T-helper 17 cell (primary cell): ENCODE measurements around the gene PMEPA1. TPM values are rescaled to one million over a fixed set of nuclear protein-coding genes. Genes with fewer than 3 reads are reported as not detected.
A peak's percentile ranks its signal among the peaks of the same experiment; 100 is the strongest.

Experiments used
- ATAC-seq: fragments of 150-1000 bp; cut with Tn5 transposase; 2 replicates; pipeline ENCODE4 v1.10.0; 2021; ENCODE audit warnings: mild to moderate bottlenecking, moderate library complexity
- DNase-seq, 3 donors: peaks; one replicate each; pipeline versions ENCODE4 v3.0.0 to v3.0.0-alpha.2; 2020 to 2021
- H3K9me3 ChIP-seq: one replicate; pipeline ENCODE4 v1.7.0; 2013; ENCODE audit warnings: low read length, mild to moderate bottlenecking; ENCODE audit not compliant: control insufficient read depth, poor library complexity, severe bottlenecking
- H3K27ac Mint-ChIP-seq: one replicate; pipeline ENCODE4 v1.8.0; 2022; ENCODE audit warnings: mild to moderate bottlenecking, moderate library complexity, mixed read lengths
- H3K27me3 Mint-ChIP-seq: one replicate; pipeline ENCODE4 v1.8.0; 2022; ENCODE audit warnings: mixed read lengths
- H3K36me3 Mint-ChIP-seq: one replicate; pipeline ENCODE4 v1.8.0; 2022; ENCODE audit warnings: low read depth, mixed read lengths
- H3K4me1 Mint-ChIP-seq: one replicate; pipeline ENCODE4 v1.8.0; 2022; ENCODE audit warnings: mild to moderate bottlenecking, mixed read lengths
- H3K4me3 Mint-ChIP-seq: one replicate; pipeline ENCODE4 v1.8.0; 2022; ENCODE audit warnings: mild to moderate bottlenecking, moderate library complexity, mixed read lengths
- total RNA-seq, 4 donors: library from RNA in 2 of 4; stranded (reverse) in 2 of 4; gene quantifications; one replicate each; pipeline ENCODE4 v1.2.3 and lab custom pipeline; 2022 to 2026

The PMEPA1 gene
- total RNA-seq, 2 donors from 2014 or later: 4.5 to 5.8 TPM

DNA sequence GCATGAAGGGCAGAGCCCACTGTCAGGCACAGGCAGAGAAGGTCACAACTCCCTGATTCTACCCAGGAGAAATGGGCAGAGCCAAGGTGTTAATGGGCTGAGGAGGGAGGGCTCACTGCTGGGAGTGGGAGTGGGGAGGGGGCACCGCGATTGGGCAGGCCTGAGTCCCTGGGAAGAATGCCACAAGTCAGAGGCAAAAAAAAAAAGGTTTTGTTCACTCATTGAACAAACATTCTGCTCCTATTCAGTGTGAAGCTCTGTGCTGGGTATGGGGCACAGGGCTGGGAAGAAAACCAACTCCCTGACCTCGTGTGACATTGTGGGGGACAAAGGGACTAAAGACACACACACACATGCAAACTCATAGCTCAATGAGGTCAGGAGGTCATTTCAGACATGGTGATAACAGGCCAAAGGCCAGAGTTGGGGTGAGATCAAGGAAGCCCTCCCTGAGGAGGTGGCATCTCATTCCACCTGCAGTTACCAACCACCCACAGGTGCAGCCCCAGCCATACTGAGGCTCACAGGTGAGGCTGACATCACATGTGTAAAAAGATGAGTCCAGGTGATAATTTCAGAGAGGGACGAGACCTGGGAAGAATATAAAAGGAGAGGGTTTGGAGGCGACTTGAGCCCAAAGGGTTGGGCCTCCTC, 3.2 kb upstream of the PMEPA1 start:
- no peaks in the 10 kb centered on the region for H3K9me3 ChIP-seq
- Mint-ChIP-seq H3K4me3 (no peak overlapping the region), H3K36me3 (no peaks in the 10 kb centered on the region), H3K4me1 (peaks cover 16% of the 10 kb centered on the region), H3K27me3 (peaks cover 13% of the 10 kb centered on the region), H3K27ac (no peak overlapping the region)
- no peak for ATAC-seq
- DNase-seq: no peak

DNA sequence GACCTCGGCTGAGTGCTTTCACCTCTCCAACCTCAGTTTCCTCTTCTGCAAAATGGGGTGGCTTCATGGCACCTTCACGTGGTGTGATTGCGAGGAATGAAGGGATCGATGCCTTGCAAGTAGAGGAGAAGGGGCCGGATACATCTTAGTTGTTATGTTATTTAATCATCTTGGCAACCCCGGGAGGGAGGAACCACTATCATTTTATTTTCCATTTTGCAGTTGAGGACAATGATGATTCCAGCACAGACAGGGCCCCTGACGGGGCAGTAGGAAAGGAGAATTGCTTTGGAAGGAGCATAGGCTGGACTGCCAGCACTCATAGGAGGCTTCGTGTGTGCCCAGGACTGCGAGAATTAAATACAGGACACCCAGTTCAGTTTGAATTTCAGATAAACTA, 2.5 kb upstream of the PMEPA1 start:
- no peaks in the 10 kb centered on the region for H3K9me3 ChIP-seq
- no peaks in the 10 kb centered on the region for H3K36me3 Mint-ChIP-seq
- no peak for DNase-seq
- H3K4me3 Mint-ChIP-seq: no peak overlapping the region
- peaks cover 18% of the 10 kb centered on the region for H3K4me1 Mint-ChIP-seq
- no peak overlapping the region for H3K27ac Mint-ChIP-seq
- peaks cover 13% of the 10 kb centered on the region for H3K27me3 Mint-ChIP-seq
- no peak for ATAC-seq

DNA sequence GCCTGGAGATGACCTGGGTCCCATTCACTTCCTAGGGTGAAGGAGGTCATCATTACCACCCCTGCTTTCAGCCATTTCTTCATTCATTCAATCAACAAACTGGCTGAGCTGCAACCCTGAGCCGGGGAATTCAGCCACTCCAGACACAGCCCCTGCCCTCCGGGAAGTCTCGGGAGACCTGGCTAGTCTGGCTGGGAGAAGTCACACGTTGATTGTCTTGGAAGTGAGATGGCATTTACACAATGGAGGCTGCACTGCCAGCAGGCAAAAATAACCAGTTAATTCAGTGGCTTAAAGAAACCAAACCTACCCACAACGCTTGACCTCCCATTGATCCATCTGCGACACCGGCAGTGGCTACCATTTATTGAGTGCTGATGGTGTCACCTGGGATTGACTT, 2.0 kb upstream of the PMEPA1 start:
- H3K4me3 Mint-ChIP-seq: no peak overlapping the region
- DNase-seq (no peak), ATAC-seq (no peak)
- H3K9me3 ChIP-seq: no peaks in the 10 kb centered on the region
- no peaks in the 10 kb centered on the region for H3K36me3 Mint-ChIP-seq
- peaks cover 22% of the 10 kb centered on the region for H3K4me1 Mint-ChIP-seq
- H3K27me3 Mint-ChIP-seq: peaks cover 13% of the 10 kb centered on the region
- no peak overlapping the region for H3K27ac Mint-ChIP-seq

DNA sequence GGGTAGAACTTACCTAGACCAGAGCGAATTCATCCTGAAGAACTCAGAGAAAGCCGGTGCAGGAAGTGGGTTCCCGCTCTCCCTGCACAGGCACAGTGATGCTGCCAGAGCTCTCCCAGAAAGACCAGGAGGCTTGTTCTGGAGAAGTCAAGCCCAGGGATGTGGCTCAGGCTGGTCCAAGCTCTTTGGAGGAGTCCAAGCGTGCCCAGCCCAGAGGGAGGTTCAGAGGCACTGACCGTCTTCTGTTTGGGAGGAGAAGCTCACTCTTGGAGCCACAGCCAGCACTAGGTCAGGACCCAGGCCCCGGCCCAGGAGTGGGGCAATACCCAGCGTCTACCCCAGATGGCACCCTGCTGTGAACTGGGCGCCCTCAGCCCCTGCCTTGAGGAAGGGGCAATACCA, 1.5 kb upstream of the PMEPA1 start:
- H3K36me3 Mint-ChIP-seq: no peaks in the 10 kb centered on the region
- H3K4me3 Mint-ChIP-seq: peak overlapping the region; percentile 19
- H3K4me1 Mint-ChIP-seq: peaks cover 22% of the 10 kb centered on the region
- no peak for DNase-seq
- H3K27me3 Mint-ChIP-seq: peaks cover 13% of the 10 kb centered on the region
- ATAC-seq: no peak
- H3K9me3 ChIP-seq: no peaks in the 10 kb centered on the region
- peak overlapping the region; percentile 95 for H3K27ac Mint-ChIP-seq

DNA sequence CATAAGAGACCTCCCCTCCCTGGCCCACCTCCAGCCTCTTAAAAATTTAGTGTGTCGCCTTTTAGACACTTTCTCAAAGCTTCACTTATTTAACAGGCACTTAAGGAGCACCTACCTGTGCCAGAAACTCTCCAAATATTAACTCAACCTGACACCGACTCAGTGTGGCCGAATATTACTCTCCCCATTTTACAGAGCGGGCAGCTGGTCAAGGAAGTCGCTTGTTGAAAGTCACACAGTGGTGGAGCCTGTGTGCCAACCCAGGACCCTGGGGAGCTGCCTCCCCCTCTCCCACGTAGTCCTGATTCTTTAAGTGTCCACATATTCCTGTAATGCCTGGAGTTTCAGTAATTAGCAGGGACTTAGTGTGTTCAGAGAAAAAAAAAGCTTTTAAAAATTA, 1.0 kb upstream of the PMEPA1 start:
- H3K9me3 ChIP-seq: no peaks in the 10 kb centered on the region
- H3K4me1 Mint-ChIP-seq: peaks cover 22% of the 10 kb centered on the region

DNA sequence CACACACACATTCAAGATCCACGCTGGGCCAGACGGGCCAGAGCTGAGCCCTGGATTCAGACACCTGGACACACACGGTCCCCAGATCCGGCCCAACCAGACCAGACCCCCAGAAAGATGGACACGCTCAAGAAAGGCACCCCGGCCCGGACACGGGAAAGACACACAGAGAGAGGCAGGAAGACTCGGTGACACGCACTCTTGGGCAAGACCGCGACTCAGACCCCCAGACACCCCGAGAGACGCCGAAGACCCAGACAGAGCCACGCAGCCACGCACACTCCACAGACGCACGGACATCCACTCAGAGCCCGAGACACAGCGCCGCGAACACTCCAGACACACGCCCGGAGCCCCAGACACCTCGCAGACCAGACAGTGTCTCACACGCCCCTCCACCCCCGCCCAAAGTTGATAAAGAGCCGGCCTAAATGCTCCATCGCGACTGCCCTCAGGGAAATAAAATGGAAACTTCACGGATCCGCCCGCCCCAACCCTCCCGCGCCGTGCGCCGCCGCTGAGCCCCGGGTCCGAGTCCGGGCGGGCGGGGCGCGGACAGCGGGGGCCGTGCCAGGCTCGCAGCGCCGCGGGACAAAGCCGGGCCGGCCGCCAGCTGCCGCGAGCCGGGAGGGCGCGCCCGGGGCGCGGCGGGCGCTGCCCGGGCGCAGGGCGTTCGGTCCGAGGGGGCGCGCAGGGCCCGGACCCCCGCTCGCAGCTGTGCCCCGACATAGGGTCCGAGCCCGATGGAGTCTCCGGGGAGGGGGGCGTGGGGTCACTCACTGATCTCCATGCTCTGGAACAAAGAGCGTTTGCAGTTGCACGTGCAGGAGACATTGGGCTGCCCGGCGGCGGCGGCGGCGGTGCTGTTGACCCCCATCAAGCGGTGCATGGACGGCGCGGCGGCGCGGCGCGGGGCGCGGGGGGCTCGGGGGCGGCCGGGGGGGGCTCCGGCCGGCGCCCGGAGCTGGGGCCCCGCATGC, 831 bp downstream of the PMEPA1 start:
- Mint-ChIP-seq H3K4me1 (peaks cover 20% of the 10 kb centered on the region), H3K27me3 (peaks cover 7% of the 10 kb centered on the region), H3K36me3 (no peaks in the 10 kb centered on the region), H3K4me3 (peak overlapping the region; percentile 95), H3K27ac (peak overlapping the region; percentile 95)
- DNase-seq (peak in 1 of 3 donors; percentile 25), ATAC-seq (no peak)
- H3K9me3 ChIP-seq: no peaks in the 10 kb centered on the region

More for the DNA sequence above, 1.0 kb upstream of the PMEPA1 start:
- peaks cover 11% of the 10 kb centered on the region for H3K27me3 Mint-ChIP-seq
- peak overlapping the region; percentile 87 for H3K4me3 Mint-ChIP-seq
- H3K36me3 Mint-ChIP-seq: no peaks in the 10 kb centered on the region
- peak overlapping the region; percentile 95 for H3K27ac Mint-ChIP-seq
- DNase-seq (no peak), ATAC-seq (no peak)

DNA sequence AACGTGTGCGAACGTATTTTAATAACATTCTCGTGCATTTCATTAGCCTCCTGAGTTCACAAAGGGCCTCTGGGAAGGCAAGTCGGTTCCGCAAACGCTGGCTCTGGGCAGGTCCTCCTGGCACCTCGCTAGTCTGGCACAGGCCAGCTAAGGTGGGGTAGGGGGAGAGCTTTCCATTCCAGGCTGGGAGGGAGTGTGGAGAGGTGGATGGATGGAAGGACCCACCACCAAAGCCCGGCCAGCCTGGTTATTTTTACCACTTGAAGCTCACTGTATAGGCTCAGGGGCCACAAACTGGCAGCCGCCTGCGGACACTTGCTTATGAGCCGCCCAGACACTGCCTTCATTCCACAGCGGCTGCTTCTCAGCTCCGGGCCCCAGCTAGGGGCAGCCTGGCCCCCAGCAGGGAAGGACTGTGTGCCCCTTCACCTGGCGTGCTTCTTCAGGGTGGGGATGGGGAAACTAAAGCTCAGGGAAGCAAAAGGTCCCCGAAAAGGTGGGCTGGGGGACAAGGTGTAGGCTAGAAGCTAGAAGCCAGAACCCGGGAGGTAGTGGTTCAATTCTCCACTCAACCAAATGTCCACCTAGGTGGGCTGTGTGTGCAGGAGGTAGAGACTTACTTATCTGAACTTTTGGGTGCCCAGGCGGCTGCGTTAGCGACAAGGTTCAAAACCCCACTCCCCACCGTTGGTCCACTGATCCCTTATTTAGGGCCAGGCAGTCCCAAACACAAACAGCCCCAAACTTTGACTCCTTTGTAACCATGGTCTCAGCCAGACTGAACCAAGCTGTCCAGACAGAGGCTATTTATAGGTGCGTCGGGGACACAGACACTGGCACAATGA, 1.7 kb downstream of the PMEPA1 start:
- peak overlapping the region; percentile 95 for H3K4me3 Mint-ChIP-seq
- ATAC-seq: no peak
- H3K36me3 Mint-ChIP-seq: no peaks in the 10 kb centered on the region
- peak overlapping the region; percentile 95 for H3K27ac Mint-ChIP-seq
- DNase-seq: no peak
- H3K9me3 ChIP-seq: no peaks in the 10 kb centered on the region
- peaks cover 2% of the 10 kb centered on the region for H3K27me3 Mint-ChIP-seq
- H3K4me1 Mint-ChIP-seq: peaks cover 20% of the 10 kb centered on the region

DNA sequence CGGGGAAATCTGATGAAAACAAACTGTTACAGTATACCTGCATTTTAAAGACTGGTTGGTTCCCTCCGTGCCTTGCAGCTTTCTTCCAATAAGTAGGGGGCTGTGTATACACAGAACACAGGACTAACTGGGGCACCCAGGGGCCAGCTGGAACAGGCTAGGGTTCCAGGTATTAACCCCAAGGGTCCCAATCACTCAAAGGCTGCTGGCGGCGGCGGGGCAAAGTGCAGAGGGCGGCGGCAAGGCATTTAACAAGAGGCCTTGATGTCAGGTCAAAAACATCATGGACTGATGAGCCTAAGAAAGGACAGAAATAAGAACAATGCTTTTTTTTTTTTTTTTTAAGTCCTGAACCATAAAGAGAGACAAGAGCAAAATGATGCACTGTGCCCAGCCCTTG, 2.5 kb downstream of the PMEPA1 start:
- Mint-ChIP-seq H3K4me3 (peak overlapping the region; percentile 56), H3K27me3 (no peaks in the 10 kb centered on the region)
- no peak for ATAC-seq

DNA sequence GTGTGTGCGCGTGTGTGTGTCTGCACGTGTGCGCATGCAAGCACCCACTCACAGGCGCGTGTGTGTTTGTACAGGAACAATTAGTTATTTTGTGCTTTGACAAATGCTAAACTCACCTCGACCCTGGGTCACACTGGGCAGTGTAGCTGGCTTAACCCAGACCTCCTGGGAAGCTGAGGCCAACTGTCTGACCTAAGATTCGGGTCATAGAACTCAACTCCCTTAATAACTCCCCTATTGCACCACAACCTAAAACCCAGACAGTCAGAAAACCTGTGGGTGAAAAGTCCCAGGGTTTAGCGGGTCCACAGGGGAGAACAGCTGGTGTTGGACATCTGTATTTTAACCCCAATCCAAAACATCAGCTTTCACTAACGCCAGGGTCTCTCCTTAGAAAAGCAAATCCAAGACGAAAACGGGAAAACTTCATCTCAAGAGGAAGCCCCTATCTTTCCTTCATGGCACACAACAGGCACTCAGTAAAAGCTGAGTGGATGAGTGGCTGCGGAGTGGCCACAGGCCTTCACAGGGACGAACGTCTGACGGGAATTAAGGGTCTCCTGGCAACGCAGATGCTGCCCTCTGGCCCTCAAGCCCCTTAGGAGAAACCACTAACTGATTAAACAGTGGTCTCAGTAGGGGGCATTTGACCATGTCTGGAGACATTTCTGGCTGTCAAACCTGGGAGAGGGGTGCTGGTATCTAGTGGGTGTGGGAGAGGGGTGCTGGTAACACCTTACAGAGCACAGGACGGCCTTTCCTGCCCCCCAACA, 4.5 kb downstream of the PMEPA1 start:
- ATAC-seq (no peak), DNase-seq (no peak)
- Mint-ChIP-seq H3K4me1 (peaks cover 13% of the 10 kb centered on the region), H3K27me3 (no peaks in the 10 kb centered on the region), H3K36me3 (no peaks in the 10 kb centered on the region), H3K27ac (no peak overlapping the region), H3K4me3 (no peak overlapping the region)
- no peaks in the 10 kb centered on the region for H3K9me3 ChIP-seq

More for the DNA sequence above, 2.5 kb downstream of the PMEPA1 start:
- H3K9me3 ChIP-seq: no peaks in the 10 kb centered on the region
- Mint-ChIP-seq H3K27ac (peak overlapping the region; percentile 74), H3K36me3 (no peaks in the 10 kb centered on the region), H3K4me1 (peaks cover 20% of the 10 kb centered on the region)
- DNase-seq: no peak

DNA sequence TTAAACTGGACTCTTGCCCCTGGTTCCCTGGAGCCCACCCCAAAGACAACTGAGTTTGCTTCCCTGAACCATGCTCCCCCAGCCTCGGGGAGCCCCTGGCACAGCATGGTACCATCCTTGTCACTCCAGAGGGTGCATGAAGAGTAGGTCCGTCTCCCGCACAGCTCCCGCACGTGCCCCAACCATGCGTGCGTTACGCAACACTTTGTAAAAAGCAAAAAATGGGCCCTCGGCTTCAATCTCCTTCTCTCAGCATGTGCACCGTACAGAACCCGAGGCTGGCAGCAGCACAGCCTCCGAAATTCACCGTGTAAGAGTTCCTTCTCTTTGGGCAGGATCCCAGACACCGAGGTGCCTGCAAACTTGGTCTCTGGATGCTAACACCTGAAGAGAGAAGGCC, 5.6 kb downstream of the PMEPA1 start:
- H3K27ac Mint-ChIP-seq: peak overlapping the region; percentile 32
- ATAC-seq: no peak
- no peak for DNase-seq
- H3K36me3 Mint-ChIP-seq: no peaks in the 10 kb centered on the region
- peaks cover 12% of the 10 kb centered on the region for H3K4me1 Mint-ChIP-seq
- H3K27me3 Mint-ChIP-seq: no peaks in the 10 kb centered on the region
- no peak overlapping the region for H3K4me3 Mint-ChIP-seq
- H3K9me3 ChIP-seq: no peaks in the 10 kb centered on the region

DNA sequence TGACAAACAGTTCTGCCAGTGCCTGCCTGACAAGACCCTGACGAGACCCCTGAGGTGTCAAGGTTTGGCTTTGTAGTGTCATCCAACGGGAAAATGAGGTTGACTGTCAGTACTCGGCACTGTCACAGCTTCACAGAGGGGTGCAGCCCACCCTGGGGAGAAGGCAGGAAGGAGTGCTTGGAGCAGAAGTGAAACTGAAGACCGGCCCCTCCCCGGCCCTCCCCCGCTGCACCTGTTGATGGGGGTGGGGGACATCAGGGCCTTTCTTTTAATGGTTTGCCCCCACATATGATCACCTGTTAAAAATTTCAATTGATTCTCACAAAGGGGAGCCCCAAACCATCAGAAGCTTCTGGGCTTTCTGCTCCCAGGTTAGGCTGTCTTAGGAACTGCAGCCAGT, 6.8 kb downstream of the PMEPA1 start:
- DNase-seq (no peak), ATAC-seq (peak; percentile 41)
- H3K9me3 ChIP-seq: no peaks in the 10 kb centered on the region
- no peaks in the 10 kb centered on the region for H3K36me3 Mint-ChIP-seq
- no peak overlapping the region for H3K27ac Mint-ChIP-seq
- H3K4me1 Mint-ChIP-seq: peaks cover 16% of the 10 kb centered on the region
- H3K27me3 Mint-ChIP-seq: no peaks in the 10 kb centered on the region
- no peak overlapping the region for H3K4me3 Mint-ChIP-seq

DNA sequence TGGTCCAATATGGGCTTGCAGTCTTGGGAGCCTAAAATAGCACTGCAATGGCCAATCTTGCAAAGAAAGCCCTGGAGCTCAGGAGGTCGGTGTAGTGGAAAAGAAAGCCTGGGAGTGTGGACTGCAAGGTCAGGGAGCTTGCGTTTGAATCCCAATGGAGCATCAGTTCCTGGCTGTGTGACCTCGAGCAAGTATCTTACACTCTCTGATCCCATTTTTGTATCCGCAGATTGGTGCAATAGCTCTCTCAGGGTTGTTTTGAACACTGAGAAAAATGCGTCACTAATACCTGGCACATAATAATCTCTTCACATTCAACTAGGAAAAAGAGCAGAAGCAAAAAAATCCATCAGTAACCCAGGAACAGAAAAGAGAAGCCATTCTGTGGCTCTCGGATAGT, 7.3 kb downstream of the PMEPA1 start:
- H3K27me3 Mint-ChIP-seq: peaks cover 1% of the 10 kb centered on the region
- H3K4me3 Mint-ChIP-seq: no peak overlapping the region
- no peak overlapping the region for H3K27ac Mint-ChIP-seq

More for the DNA sequence above, 7.3 kb downstream of the PMEPA1 start:
- H3K4me1 Mint-ChIP-seq: peaks cover 16% of the 10 kb centered on the region
- no peak for DNase-seq
- no peaks in the 10 kb centered on the region for H3K9me3 ChIP-seq
- no peak for ATAC-seq
- H3K36me3 Mint-ChIP-seq: no peaks in the 10 kb centered on the region
